ENCODE results near the gene CLK4. TPM values are rescaled to one million over a fixed set of nuclear protein-coding genes. Genes with fewer than 3 reads are reported as not detected.
A peak's percentile ranks its signal among the peaks of the same experiment; 100 is the strongest.

The CLK4 gene
- polyA plus RNA-seq, 2 of the 4 experiments (the other 2 are of a cell fraction): 13.1 to 26.0 TPM

- FAIRE-seq (no peak), DNase-seq (ENCODE audit: low read depth in 1 of 2, low spot score in 1 of 2) (no peak), ATAC-seq (no peak)
- Histone ChIP-seq H3K9me3 (peaks cover 6% of the 10 kb centered on the region; the same call in 1 of the 3 replicates), H3K4me3 (no peak overlapping the region), H3K27ac (no peak overlapping the region), H3K4me2 (no peak overlapping the region), H3K4me1 (no peaks in the 10 kb centered on the region)
- POLR2A ChIA-PET: no interaction called here
- no peak for TF ChIP-seq NR3C1 (IDR thresholded peaks at IDR 0.05)
- no peak for TF ChIP-seq MAZ (IDR thresholded peaks at IDR 0.05; ENCODE audit: borderline replicate concordance, low read depth, low read length)
- TF ChIP-seq, protein P1, sequence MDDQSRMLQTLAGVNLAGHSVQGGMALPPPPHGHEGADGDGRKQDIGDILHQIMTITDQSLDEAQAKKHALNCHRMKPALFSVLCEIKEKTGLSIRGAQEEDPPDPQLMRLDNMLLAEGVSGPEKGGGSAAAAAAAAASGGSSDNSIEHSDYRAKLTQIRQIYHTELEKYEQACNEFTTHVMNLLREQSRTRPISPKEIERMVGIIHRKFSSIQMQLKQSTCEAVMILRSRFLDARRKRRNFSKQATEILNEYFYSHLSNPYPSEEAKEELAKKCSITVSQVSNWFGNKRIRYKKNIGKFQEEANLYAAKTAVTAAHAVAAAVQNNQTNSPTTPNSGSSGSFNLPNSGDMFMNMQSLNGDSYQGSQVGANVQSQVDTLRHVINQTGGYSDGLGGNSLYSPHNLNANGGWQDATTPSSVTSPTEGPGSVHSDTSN (IDR thresholded peaks at IDR 0.05): no peak
- TF ChIP-seq EP300 (IDR thresholded peaks at IDR 0.05): no peak
- TF ChIP-seq TFCP2L1 (CRISPR knock-in tag; IDR thresholded peaks at IDR 0.05): no peak
- no peak for TF ChIP-seq EHF (CRISPR knock-in tag; IDR thresholded peaks at IDR 0.05)
- no peak for TF ChIP-seq TP53 (CRISPR knock-in tag; IDR thresholded peaks at IDR 0.05)
- CTCF ChIA-PET: no interaction called here
- 21% methylated on average over 4 of the region's 4 CpGs for WGBS (ENCODE audit: missing lambda C conversion rate)
Observed at GRCh38 chr5:178572617-178573016, 54.2 kb downstream of the CLK4 start.

DNA sequence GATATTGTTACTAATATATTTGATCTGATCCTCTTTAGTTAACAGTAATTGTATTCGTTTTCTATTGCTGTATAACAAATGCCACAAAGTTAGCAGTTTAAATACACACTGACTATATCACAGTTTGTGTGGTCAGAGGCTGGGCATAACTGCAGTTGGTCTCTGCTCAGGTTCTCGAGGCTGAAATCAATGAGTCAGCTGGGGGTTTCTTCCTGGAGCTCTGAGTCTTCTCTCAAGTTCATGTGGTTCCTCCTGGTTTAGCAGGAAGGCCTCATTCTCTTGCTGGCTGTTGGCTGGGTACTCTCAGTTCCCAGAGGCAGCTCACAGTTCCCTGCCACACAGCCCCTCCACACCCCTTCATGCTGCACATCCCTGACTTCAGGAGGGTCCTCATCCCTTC is 57.4 kb downstream of the CLK4 start:
- TF ChIP-seq FOXS1 (CRISPR knock-in tag; IDR thresholded peaks at IDR 0.05): no peak
- TF ChIP-seq HES2 (IDR thresholded peaks at IDR 0.05): no peak
- no peak for TF ChIP-seq POLR2AphosphoS2 (conservative IDR thresholded peaks at IDR 0.05; ENCODE audit: low read length)
- TF ChIP-seq PHF8 (IDR thresholded peaks at IDR 0.05; ENCODE audit: borderline replicate concordance, low read depth): no peak
- Histone ChIP-seq H3K9me3 (peaks cover 10% of the 10 kb centered on the region; the same call in 1 of the 3 replicates), H3K27ac (no peak overlapping the region), H3K4me2 (no peak overlapping the region), H3K4me3 (no peak overlapping the region), H3K4me1 (no peaks in the 10 kb centered on the region)
- CTCF ChIA-PET: no interaction called here
- FAIRE-seq (no peak), ATAC-seq (no peak), DNase-seq (ENCODE audit: low read depth in 1 of 2, low spot score in 1 of 2) (no peak)
- 0% methylated on average over 2 of the region's 2 CpGs for WGBS (ENCODE audit: missing lambda C conversion rate)
- POLR2A ChIA-PET: no interaction called here

- no peak overlapping the region for H3K4me2 ChIP-seq
- FAIRE-seq: no peak
- CTCF ChIA-PET: interaction anchor here (0.6 kb wide), 1 partner anchor 45 kb away, joined by 3 read pairs; no protein-coding TSS in a partner anchor
- POLR2A ChIA-PET: no interaction called here
- H3K4me3 ChIP-seq: no peak overlapping the region
- no peak for DNase-seq (ENCODE audit: low read depth in 1 of 2, low spot score in 1 of 2)
- peaks cover 12% of the 10 kb centered on the region; the same call in 1 of the 3 replicates for H3K9me3 ChIP-seq
- H3K4me1 ChIP-seq: no peaks in the 10 kb centered on the region
- no peak overlapping the region for H3K27ac ChIP-seq
- TF ChIP-seq HOXA7 (CRISPR knock-in tag; IDR thresholded peaks at IDR 0.05) (no peak), KDM1A (IDR thresholded peaks at IDR 0.05; ENCODE audit: low read depth) (no peak), MAFK (IDR thresholded peaks at IDR 0.05; ENCODE audit: partially characterized antibody) (peak; percentile 18), ZFP36 (IDR thresholded peaks at IDR 0.05; ENCODE audit: borderline replicate concordance, partially characterized antibody) (no peak), GATA3 (IDR thresholded peaks at IDR 0.05; ENCODE audit: borderline replicate concordance) (no peak)
- TF ChIP-seq, protein P2, sequence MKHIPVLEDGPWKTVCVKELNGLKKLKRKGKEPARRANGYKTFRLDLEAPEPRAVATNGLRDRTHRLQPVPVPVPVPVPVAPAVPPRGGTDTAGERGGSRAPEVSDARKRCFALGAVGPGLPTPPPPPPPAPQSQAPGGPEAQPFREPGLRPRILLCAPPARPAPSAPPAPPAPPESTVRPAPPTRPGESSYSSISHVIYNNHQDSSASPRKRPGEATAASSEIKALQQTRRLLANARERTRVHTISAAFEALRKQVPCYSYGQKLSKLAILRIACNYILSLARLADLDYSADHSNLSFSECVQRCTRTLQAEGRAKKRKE (CRISPR knock-in tag; IDR thresholded peaks at IDR 0.05; ENCODE audit: low read depth): no peak
- ATAC-seq: no peak
- 15% methylated on average over 12 of the region's 12 CpGs for WGBS (ENCODE audit: missing lambda C conversion rate)
Observed at GRCh38 chr5:178564811-178565550, 61.9 kb downstream of the CLK4 start.

DNA sequence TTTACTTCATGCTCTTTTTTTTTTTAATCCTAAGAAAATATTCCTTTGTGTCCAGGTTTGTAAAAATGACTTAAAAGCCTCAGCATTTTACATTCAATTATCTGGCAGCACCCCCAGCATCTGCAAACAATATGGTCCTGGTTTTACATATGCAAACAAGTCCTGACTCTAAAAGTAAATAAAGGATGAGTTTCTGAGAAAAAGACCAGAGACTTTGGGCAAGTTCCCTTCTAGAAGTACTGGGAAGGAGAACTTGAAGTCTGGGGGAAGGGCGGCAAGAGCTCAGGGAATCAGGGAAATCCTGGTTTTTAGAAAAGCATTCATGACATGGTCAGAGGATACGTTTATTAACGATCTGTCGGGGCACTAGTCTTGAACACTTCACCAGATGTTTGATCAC is 62.5 kb downstream of the CLK4 start:
- no peak for FAIRE-seq
- H3K4me2 ChIP-seq: no peak overlapping the region
- no peak for DNase-seq (ENCODE audit: low read depth in 1 of 2, low spot score in 1 of 2)
- 6% methylated on average over 4 of the region's 4 CpGs for WGBS (ENCODE audit: missing lambda C conversion rate)
- ChIA-PET POLR2A (no interaction called here), CTCF (no interaction called here)
- ATAC-seq: no peak
- no peak overlapping the region for H3K4me3 ChIP-seq
- H3K4me1 ChIP-seq: no peaks in the 10 kb centered on the region
- no peak overlapping the region for H3K27ac ChIP-seq
- H3K9me3 ChIP-seq: peaks cover 12% of the 10 kb centered on the region; the same call in 1 of the 3 replicates
- TF ChIP-seq HOXB5 (CRISPR knock-in tag; IDR thresholded peaks at IDR 0.05) (no peak), CHD4 (IDR thresholded peaks at IDR 0.05; ENCODE audit: borderline replicate concordance) (no peak), RAD21 (conservative IDR thresholded peaks at IDR 0.05 in 1 of 2, IDR thresholded peaks at IDR 0.05 in 1 of 2) (no peak), HDAC2 (IDR thresholded peaks at IDR 0.05) (no peak), NPAS2 (CRISPR knock-in tag; IDR thresholded peaks at IDR 0.05; ENCODE audit: borderline replicate concordance) (no peak), SREBF2 (IDR thresholded peaks at IDR 0.05) (no peak), RFX5 (IDR thresholded peaks at IDR 0.05) (no peak), EHMT2 (IDR thresholded peaks at IDR 0.05; ENCODE audit: low read depth) (no peak), HEYL (CRISPR knock-in tag; IDR thresholded peaks at IDR 0.05) (no peak)
